ENCODE measurements around the gene SND1.

DNA sequence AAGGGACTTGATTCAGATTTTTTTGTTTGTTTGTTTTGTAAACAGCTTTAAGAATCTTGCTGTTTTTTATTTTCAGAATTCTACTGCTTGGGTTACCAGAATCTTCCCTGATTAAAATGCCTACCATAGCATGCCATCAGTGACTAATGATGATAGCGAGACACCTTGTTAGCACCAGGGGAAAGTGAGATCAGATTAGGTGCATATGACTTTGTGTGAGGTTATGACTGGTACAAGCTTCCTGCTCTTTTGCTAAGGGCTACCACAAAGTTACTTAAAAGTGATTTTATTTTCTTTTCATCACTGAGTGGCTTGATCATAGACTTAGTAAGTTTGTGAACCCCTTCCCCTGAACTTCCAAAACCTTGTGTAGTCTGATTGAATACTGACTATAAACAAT is 93.5 kb downstream of the SND1 start:
- no peak for TF ChIP-seq POLR2A (IDR thresholded peaks at IDR 0.05)
- TF ChIP-seq CTCF (IDR thresholded peaks at IDR 0.05) = no peak

Measured in right lobe of liver (tissue), 4 donors.